Activated CD4-positive, CD25-positive, alpha-beta regulatory T cell treated with anti-CD3 and anti-CD28 coated beads, Interleukin-2, amount 50 U/mL, for 24 hours (primary cell): ENCODE data around the gene ALDH1A3.

ENCODE experiments used
- ATAC-seq, 2 donors: fragments of 150-1000 bp; cut with Tn5 transposase; one replicate each; pipeline ENCODE4 v1.10.0; 2021; ENCODE audit warnings: mild to moderate bottlenecking in 1 of 2, moderate library complexity in 1 of 2

Gene ALDH1A3

DNA sequence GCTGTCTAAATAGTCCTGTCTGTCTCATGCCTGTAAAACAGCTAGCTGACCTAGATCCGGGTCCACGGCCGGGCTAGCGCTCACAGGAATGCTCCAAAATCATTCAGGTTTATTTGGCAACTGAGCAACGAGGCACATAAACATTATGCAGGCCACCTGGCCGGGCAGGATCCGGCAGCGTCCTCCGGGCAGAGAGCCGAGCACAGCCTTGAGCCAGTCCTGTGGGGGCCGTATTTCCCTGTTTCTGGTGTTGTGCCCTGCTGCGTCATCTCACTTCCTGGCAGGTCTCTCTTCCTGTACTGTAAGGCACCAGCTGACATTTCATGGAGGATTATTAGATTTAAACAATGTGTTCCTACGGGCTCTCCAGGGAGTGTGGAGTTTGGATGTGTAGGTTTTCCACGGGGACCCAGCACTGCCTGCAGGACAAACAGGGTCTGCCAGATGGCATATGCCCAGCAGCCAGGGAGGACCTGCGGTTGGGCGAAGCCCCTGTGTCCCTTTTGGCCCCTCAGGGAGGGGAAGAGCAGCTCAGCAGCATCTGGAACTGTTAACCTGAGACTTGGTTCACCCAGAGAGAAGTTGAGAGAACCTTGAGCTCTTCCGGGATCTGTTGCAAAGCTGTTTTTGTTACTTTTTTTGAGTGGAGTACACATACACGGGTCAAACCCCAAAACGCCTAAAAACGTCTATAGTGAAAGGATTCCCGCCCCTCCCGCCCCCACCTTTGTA lies 23.0 kb downstream of the ALDH1A3 start:
- ATAC-seq: no peak

DNA sequence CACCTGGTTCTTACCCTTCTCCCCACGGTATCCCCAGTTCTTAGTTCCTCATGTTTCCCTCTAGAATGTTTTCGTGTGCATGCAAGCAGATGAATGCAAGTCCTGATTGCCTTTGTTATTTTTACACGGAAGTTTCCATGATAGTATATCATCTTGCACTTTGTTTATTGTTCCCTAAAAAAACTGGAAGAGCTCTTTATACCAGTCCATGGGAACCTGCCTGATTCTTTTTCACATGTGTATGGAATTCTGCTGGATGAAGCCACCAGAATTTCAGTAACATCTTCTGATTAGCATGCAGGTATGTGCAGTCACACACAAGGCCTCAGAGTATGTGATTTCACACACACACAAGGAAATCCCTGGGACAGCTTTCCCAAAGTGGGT lies 23.5 kb downstream of the ALDH1A3 start:
- no peak for ATAC-seq

DNA sequence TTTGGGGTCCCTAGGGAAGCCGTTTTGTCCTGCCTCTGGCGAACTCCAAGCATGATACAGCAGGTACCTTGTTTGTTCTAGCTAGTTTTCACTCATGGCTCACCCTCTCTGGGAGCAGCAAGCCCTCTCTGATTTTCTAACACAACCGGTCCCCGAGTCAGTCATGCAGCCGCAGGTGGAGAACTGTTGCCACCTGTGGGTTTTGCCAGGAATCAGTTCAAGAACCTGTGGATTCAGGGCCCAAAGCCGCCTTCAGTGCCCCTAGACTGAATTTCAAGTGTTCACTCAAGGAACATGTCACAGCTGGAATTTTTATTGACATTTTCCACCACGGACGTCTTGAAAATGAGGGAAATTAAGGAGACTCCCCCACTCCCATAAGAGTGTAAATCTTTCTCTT lies 26.2 kb downstream of the ALDH1A3 start:
- ATAC-seq: no peak

DNA sequence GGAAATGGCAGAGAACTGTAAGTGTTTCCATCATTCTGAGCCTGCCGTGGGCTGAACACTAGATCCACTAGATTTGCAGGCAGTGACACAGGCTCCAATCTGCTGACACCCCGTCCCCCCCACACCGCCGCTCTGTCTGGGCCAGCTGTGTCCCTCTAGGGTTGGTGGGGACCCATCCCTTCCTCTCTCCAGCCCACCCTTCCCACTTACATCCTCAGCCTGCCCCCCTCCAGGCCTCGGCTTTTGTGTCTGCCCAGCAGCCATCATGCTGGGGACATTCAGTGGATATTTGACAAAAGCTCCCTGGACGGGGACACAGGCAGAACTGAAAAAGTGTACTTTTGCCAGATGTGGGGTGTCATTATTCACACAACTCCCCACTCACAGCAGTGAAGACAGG lies 28.8 kb downstream of the ALDH1A3 start:
- ATAC-seq: no peak

DNA sequence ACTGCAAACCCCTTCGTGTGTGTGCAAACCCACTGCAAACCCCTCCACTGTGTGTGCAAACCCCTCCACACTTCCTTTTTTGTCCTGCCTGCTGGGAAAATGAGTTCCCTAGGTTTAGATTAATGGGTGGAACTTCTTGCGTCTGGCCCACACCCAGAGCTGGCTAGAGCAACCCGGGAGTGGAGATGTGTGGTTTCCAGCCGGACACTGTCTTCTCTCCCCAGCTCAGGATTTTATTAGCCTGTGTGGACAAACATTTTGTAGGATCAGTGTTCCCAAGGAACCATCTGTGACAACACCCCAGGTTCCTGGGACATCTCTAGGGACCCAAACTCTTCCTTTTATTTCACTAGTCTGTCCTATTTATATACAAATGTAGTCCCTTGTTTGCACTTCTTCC lies 29.9 kb downstream of the ALDH1A3 start:
- ATAC-seq: no peak

DNA sequence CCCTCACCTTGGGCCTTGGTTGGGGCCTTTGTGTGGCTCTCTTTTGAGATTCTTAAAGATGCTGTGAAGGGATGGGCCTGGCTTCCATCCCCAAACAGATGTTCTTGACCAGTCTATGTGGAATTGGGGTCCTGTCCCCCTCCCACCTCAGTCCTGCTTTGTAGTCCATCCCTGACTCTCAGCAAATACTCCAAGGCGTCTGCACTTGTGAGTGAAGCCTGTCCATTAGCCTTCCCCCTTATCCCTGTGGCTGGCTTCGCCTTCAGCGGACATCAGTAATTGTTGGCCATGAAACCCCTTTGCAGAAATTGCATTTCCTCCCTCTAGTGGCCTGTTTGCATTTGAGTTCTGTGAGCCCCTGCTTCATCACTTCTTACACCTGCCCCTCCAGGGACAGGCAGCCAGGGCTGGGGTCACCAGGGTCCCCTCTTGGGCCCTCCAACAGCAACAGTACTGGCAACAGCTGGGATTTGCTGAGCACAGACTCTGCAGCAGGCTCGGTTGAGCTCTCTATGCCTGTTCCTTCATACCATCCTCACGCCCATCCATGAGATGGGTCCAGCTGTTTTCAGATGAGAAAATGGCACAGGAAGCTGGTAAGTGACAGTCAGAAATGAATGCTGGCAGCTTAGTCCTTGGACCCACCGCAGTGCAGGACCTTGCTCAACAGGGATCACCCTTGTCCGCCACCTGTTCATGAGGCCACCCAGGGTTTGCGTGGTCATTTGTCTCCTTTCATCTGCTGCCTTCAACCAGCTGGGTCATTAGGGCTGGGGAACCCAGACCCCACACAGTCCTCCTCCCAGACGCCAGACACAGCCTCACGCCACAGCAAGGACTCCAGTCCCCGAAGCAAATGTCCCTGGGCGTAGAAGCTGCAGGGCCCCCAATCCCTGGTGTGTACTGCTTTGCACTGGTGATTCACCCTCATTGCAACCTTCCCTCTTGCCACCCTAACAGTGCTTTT lies 30.6 kb downstream of the ALDH1A3 start:
- no peak for ATAC-seq

DNA sequence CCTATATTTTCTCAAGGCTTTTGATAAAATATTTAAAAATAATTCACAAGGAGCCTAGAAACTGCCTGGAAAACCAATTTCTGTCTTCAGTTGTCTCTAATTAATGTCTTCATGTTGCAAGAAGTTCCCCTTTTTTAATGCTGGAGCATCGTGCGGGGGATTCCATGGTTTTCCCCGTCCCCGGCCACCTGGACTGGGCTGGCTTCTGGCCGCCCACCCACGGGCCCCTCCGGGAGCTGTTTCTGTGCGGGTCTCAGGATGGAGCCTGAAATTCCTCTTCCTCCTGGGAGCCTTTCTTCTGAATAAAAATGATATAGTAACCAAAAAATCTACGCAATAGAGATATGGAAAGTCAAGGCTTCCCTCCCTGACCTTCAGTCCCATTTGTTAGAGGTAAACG lies 31.5 kb downstream of the ALDH1A3 start:
- ATAC-seq: no peak

DNA sequence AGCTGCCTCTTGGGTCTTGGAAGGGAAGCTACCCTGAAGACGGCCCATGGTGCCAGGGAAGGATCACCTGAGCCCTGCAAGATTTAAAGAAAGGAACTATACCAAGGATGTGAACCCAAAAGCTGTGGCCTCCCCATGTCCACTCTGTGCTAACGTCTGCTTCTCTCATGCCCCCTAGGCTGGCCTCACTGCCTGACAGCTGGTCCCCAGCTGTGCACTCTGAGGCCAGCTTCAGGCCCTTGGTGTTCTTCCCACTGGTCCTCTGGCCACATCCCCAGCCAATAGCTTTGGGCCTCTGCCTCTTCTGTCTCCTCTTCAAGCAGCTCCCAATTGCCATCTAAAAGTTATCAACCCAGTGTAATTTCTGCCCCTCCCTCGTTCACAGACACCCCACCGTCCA lies 34.3 kb downstream of the ALDH1A3 start:
- ATAC-seq: no peak

DNA sequence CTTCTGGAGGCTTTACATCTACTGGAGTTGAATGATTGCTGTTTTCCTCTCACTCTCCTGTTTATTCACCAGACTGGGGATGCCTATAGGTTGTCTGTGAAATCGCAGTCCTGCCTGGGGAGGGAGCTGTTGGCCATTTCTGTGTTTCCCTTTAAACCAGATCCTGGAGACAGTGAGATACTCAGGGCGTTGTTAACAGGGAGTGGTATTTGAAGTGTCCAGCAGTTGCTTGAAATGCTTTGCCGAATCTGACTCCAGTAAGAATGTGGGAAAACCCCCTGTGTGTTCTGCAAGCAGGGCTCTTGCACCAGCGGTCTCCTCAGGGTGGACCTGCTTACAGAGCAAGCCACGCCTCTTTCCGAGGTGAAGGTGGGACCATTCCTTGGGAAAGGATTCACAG lies 35.2 kb downstream of the ALDH1A3 start:
- ATAC-seq: no peak

DNA sequence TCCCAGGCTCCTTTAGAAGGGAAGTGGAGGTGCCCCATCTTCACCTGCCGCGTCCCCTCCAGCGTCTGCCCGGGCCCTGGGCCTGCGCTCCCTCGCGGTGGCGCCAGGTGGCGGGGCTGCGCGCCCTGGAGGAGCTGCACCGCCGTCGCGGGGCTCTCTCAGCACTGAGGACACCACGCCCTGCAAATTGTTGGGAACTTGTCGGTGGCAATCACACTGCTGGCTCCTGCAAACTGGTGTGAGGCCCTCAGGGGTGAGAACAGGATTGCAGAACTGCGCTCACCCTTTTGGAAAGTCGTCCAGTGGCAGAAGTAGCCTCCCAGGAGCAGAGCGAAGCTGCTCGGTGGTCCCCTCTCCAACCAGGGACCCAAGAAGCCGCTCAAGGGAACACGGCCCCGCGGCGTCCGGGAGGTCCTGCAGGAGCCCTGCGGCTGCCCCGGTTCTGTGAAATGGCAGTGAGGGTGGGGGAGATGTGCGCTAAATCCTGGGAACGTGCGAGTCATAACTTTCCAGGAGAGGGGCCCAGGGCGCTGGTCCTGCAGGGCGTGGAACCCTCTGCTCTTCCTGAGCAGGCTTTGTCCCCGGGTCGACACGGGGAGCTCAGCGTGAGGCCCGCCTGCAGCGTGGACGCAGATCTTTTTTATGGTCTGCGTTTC lies 38.5 kb downstream of the ALDH1A3 start:
- ATAC-seq: peak; percentile 83 to 86

DNA sequence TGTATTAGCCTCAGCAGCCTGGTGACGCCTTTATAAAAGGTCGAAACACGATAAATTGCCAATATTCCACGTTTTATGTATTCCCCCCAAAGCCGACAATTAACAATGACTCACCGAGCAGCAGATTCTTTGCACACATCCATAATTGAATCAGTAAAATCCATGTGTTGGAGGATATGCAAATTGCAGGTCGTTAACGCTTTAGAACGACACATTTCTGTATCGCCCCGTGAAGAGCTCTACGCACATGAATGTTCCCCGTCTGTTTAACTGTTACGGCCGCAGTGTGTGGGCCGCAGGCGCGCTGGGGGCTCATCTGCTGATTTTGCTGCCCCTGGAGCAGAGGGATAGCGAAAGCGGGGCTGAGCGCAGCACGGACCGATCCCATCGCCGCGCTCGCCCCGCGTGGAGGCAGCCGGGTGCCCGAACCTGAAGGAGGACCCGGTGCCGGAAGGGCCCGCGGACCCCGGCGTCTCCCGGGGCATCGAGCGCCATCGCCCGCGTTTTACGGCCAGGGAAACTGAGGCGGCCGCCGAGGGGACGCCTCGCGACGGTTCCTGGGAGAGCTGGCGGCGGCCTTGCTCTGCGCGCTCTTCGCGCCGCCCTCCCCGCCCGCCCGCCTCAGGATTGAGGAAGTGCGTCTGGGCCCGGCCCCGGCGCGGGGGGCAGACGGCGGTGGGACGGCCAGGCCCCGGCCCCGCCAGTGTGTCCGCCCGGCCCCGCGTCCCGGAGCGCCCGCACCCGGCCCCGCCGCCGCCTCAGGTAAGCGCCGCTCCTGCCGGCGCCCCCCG lies 39.3 kb downstream of the ALDH1A3 start, which contains the start of gene LRRK1:
LRRK1 (plus strand) TSS at position 668 of the 791 bp plus-strand sequence. CDS start 5,276 bp downstream, outside the sequence.
- ATAC-seq: peak in 1 of 2 donors; percentile 42

DNA sequence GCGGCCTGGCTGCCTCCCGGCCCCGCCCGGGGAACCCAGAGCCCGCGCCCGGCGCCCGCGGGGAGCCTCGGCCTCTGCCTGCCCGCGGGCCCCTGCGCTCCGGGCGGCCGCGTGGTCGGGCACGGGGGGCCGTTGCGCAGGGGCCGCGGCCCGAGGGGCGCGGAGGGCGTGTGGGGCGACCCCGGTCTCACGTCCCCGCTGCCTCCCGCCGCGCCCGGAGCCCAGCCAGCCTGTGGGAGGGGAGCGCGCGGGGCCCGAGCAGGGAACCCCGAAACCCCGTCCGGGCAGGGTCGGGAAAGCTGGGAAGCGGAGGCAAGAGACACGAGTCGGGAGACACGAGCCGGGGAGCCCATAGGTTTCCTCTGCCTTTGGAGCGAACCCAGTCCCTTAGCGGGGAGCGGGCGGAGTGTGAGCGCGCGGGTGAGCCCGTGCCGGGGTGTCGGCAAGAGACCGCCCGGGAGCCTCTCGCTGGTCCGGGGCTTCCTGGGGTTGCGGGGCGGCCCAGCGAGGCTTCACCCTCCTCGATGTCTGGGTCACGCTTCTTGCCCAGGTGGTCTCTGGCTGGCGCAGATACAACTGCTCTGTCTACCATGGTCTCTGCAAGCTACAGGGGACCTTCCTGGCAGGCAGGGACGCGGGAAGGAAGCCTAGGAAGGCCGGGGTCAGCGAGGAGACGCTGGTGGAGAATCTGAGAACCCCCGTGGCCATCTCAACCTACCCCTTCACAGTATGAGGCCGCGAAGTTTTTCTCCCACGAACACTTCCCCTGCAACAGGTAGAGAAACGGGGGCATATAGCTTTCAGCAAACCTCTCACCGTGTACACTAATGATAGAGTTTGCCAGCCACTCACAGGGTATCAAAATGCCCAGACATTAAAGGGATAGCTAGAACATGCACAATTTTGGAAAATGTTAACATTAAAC lies 40.1 kb downstream of the ALDH1A3 start:
- peak in 1 of 2 donors; percentile 19 for ATAC-seq

DNA sequence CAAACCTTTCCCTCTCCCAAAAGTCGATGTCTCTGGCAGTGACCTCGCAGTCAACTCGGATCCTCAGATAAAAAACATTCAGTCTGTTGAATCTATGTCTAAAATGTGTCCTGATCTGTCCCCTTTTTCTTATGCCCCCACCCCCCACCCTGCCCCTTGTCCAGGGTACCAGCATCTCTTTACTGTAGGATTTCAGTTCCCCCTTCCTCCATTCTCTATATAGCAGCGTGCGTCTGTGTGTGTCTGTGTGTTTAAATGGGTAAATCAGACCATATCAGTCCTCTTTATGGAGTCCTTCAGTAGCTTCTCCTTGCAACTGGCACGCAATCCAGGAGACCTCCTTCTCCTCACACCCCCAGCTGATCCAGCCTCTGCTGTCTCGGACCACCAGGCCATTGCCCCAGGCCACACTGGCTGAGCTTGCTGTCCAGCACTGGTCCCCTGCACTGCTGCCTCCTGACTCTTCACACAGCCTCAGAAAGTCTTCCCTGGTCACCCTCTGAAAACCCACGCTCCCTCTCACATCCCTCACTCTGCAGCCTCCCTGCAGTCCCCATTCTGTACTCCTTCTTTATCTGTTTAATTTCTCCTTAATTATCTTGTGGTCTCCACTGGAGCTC lies 41.0 kb downstream of the ALDH1A3 start:
- ATAC-seq: no peak

DNA sequence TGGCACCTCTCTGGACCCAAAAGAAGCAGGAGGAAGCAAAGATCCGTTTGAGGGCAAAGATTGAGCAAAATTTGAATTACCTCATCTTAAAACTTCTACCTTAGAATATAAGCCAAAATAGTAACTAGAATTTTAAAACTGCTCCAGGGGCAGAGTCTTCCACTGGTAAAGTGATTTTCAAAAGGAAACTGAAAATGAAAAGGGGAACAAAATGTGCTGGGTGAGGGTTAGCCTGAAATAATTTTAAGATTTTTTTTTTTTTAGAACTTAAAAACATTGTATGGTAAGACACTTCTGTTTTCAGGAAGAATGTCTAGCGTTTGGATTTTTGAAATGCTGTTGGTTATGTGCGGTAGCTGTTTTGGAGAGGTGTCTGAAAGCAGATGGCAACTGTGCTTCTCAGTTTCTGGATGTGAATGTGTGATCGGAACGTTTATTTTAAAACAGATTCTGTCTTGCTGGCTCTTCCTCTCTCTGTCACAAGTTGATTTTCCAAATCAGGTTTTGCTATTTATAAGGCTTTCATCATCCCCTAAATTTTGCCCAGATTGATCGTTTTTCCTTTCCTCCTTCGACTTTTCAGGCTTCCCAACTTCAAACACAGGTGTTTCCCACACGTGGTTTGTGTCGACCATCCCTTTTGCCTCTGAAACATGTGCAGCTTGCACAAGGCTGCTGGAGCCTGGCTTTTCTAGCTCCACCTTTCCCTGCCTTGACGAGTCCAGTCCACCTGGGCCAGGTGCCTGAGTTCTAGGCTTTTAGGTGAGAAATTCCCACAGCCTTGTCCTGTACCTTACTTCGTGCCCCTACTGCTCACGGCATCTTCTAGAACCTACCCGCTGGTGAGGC lies 42.8 kb downstream of the ALDH1A3 start:
- ATAC-seq: no peak

DNA sequence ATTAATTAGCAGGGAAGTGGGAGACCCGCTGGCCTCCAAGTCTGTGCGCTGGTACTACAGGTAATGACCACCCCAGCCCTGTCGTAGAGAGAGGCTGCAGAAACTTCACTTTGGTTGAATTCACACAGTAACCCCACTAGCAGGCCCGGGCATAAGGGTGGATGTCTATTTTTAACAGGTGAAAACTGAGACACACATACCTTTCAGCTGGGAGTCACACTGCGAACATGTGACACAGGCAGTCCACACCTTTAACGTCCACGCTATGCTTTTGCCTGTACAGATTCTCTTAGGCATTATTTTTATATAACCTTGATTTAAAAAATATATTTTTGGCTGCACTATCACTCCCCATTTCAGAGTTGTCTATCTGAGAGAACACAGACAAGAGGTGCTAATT lies 43.4 kb downstream of the ALDH1A3 start:
- no peak for ATAC-seq

DNA sequence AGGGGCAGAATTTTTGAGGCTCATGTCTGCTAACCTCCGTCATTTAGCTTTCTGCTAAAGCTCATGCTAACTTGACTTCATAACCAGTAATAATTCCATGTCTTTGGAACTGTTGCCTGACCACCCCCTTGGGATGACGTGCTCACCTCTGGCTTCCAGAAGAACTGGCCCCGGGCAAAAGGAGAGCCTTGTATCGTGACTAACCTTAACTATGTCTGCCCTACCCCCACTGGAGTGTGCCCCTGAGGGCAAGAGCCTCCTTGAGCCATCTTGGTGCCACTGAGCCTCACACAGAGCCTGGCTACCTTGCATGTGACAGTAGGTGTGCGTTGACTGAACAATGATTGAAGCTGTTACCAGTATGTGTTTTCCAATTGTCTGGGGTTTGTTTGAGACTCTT lies 44.3 kb downstream of the ALDH1A3 start:
- no peak for ATAC-seq

DNA sequence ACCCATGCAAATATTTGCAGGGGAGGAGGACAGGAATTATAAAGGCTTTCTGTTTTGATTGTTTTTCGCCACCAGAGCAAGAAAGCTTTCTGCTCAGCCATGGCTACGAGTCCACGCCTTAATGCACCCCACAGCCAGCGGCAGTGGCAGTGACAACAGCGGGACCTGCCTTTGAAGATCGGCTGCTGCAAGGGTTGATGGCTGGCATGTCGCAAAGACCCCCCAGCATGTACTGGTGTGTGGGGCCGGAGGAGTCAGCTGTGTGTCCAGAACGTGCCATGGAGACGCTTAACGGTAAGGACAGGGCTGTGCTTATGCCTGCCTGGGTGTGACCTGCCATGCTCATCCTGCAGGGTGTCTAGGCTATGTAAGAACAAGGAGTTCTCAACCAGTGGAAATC lies 44.8 kb downstream of the ALDH1A3 start:
- ATAC-seq: no peak

DNA sequence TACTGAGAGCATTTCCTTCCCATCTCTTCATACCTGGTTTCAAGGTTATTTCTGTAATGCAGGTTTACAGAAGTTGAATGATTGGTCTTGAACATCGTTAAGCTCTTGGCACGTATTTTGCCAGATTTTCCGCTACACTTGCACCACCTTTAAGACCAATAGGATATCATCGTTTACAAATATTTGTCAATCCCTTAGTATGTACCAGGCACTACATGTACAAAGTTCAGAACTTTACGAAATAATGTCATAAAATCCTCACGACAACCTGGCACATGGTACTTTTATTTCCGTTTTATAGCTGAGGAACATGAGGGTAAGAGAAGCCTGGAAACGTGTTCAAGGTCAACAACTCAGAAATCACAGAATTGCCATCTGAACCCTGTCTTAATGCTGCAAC lies 45.8 kb downstream of the ALDH1A3 start:
- ATAC-seq: no peak

DNA sequence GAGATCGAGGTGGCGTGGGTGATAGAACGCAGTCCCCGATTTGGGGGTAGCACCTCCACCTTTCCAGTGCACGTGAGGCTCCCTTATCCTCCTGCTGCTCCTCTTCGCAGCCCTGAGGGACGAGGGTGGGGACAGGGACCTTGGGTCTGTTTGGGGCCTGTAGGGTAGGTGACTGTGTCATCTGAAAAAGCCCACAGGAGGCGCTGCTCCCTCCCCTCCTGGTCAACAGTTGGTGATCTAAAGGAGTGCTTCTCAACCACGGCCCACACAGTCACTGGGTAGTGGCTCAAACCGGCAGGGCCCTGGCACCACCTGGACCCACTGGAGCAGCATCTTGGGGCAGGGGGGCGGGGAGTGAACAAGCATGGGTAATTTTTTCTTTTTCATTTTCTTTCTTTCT lies 46.6 kb downstream of the ALDH1A3 start:
- no peak for ATAC-seq
